MM.1S (cell line): ENCODE results near the gene VAMP1.

Source experiments
- EZH2 ChIP-seq: fragments of 300-600 bp; sonication (generic); optimal IDR thresholded peaks from 2 replicates; pipeline ENCODE3; 2017; ENCODE audit warnings: low read depth, mild to moderate bottlenecking, antibody characterized with exemption, low read length, mixed read lengths
- EZH2phosphoT487 ChIP-seq: fragments of 300-600 bp; sonication (generic); IDR thresholded peaks from 2 replicates; pipeline ENCODE4 v1.6.1; 2018; ENCODE audit warnings: antibody characterized with exemption, low read length
- TF ChIP-seq, protein P1 (sequence below): fragments of 300-600 bp; sonication (generic); IDR thresholded peaks from 2 replicates; pipeline ENCODE4 v1.5.1; 2016; ENCODE audit warnings: antibody characterized with exemption, low read length, mixed read lengths

DNA sequence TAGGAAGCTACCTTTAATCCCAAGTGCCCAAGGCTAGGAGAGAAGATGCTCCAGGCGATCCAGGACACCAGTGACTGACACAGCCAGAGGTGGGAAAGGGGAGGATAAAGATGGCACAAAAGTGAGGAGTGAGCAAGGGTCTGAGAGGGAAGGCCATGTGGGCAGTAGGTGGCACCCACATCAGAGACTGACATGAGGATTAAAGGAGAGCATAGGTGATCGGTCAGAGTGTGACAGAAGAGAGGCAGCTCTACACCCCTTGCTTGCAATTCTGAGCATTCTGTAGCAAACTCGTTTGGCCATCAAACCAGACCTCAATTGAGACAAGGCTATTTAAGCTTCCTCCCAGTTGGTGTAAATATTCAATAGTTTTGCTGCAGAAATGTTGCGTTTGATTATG lies 26.4 kb downstream of the VAMP1 start:
- TF ChIP-seq, protein P1, sequence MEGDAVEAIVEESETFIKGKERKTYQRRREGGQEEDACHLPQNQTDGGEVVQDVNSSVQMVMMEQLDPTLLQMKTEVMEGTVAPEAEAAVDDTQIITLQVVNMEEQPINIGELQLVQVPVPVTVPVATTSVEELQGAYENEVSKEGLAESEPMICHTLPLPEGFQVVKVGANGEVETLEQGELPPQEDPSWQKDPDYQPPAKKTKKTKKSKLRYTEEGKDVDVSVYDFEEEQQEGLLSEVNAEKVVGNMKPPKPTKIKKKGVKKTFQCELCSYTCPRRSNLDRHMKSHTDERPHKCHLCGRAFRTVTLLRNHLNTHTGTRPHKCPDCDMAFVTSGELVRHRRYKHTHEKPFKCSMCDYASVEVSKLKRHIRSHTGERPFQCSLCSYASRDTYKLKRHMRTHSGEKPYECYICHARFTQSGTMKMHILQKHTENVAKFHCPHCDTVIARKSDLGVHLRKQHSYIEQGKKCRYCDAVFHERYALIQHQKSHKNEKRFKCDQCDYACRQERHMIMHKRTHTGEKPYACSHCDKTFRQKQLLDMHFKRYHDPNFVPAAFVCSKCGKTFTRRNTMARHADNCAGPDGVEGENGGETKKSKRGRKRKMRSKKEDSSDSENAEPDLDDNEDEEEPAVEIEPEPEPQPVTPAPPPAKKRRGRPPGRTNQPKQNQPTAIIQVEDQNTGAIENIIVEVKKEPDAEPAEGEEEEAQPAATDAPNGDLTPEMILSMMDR: no peak
- TF ChIP-seq EZH2 (no peak), EZH2phosphoT487 (no peak)
